ENCODE results near the gene TRIM9.
A peak's percentile ranks its signal among the peaks of the same experiment; 100 is the strongest.

DNA sequence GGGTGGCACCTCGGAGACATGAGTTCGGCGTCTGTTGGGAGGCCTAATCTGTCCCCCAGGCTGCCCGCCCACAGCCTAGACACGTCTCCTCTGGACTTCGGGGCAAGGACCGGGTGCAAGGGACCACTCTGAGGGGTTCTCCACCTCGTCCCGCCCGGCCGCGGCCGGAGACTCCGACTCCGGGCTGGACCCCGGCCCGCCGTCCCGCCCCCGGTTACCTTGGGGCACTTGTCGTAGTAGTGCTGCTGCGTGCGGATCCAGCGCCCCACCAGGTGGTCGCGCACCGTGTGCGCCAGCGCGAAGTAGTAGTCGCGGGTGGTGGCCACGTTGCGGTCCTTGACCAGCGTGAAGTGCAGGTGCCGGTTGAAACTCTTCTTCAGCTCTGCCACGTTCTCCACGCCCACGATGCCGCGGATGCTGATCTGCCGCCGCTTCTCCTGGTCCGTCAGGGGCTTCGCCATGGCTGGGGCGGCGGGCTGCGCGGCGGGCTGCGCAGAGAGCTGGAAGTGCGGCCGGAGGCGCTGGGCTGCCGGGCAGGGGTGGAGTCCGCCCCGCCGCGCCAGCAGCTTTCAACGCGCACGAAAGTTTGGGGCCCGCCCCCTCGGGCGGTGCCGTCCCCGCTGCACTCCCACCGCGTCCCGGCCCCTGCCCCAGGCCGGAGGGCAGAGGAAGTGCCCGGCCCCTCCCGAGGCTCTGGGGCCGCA, 150.8 kb downstream of the TRIM9 start, which contains the start of gene PYGL:
- TF ChIP-seq, protein P1, sequence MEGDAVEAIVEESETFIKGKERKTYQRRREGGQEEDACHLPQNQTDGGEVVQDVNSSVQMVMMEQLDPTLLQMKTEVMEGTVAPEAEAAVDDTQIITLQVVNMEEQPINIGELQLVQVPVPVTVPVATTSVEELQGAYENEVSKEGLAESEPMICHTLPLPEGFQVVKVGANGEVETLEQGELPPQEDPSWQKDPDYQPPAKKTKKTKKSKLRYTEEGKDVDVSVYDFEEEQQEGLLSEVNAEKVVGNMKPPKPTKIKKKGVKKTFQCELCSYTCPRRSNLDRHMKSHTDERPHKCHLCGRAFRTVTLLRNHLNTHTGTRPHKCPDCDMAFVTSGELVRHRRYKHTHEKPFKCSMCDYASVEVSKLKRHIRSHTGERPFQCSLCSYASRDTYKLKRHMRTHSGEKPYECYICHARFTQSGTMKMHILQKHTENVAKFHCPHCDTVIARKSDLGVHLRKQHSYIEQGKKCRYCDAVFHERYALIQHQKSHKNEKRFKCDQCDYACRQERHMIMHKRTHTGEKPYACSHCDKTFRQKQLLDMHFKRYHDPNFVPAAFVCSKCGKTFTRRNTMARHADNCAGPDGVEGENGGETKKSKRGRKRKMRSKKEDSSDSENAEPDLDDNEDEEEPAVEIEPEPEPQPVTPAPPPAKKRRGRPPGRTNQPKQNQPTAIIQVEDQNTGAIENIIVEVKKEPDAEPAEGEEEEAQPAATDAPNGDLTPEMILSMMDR (IDR thresholded peaks at IDR 0.05): no peak
- TF ChIP-seq POLR2A (IDR thresholded peaks at IDR 0.05): peak in 2 of 3 donors; percentile 53 to 66
